CD4-positive, alpha-beta T cell (primary cell): ENCODE results near the gene MINPP1. TPM values are rescaled to one million over a fixed set of nuclear protein-coding genes. Genes with fewer than 3 reads are reported as not detected.

Experiments used
- ATAC-seq: fragments of 200-7000 bp; cut with Tn5 transposase; one replicate; pipeline ENCODE4 v1.10.0; 2022; ENCODE audit warnings: mild to moderate bottlenecking; ENCODE audit not compliant: poor library complexity
- CTCF ChIA-PET: fragments of 350-600 bp; sonication (Branson Sonifier 250); formaldehyde crosslinking; loops from one replicate; lab custom pipeline; 2021; ENCODE audit warnings: antibody characterized with exemption, inconsistent platforms; lab: Charles Lee
- POLR2A ChIA-PET: fragments of 350-600 bp; sonication (Branson Sonifier 250); formaldehyde crosslinking; loops from one replicate; lab custom pipeline; 2021; ENCODE audit warnings: antibody characterized with exemption, inconsistent platforms; lab: Charles Lee
- DNase-seq, 14 experiments: peaks; one replicate each; pipeline ENCODE4 v3.0.0-alpha.2; 2013 to 2020; ENCODE audit warnings: mixed read lengths in 2 of 14
- H3K27ac ChIP-seq, 2 donors: one replicate each; pipeline versions ENCODE4 v1.5.1 to v1.7.0; 2013; ENCODE audit warnings: low read length in 2 of 2, low read depth in 1 of 2, mild to moderate bottlenecking in 1 of 2
- H3K27me3 ChIP-seq, 2 experiments: 1 replicate in 1 of 2; 2 replicates in 1 of 2; pipeline versions ENCODE4 v1.6.1 to v1.7.0; 2013; ENCODE audit warnings: low read length in 2 of 2, control low read depth in 1 of 2, mild to moderate bottlenecking in 1 of 2, moderate library complexity in 1 of 2; ENCODE audit not compliant: insufficient read depth in 2 of 2, control insufficient read depth in 1 of 2
- H3K36me3 ChIP-seq: one replicate; pipeline ENCODE4 v1.6.1; 2013; ENCODE audit warnings: low read length, control low read depth; ENCODE audit not compliant: insufficient read depth
- H3K4me1 ChIP-seq: one replicate; pipeline ENCODE4 v1.6.1; 2013; ENCODE audit warnings: low read length, control low read depth; ENCODE audit not compliant: insufficient read depth
- H3K4me3 ChIP-seq: one replicate; pipeline ENCODE4 v1.5.1; 2013; ENCODE audit warnings: mild to moderate bottlenecking, low read length, moderate library complexity
- H3K9me3 ChIP-seq, 2 experiments: 1 replicate in 1 of 2; 2 replicates in 1 of 2; pipeline versions ENCODE4 v1.6.1 to v1.7.0; 2013; ENCODE audit warnings: low read length in 2 of 2, mild to moderate bottlenecking in 2 of 2, control low read depth in 1 of 2, moderate library complexity in 1 of 2; ENCODE audit not compliant: control insufficient read depth in 1 of 2, insufficient read depth in 1 of 2
- H3K27ac Mint-ChIP-seq: one replicate; pipeline ENCODE4 v1.8.0; 2020; ENCODE audit warnings: mixed read lengths
- H3K27me3 Mint-ChIP-seq: one replicate; pipeline ENCODE4 v1.8.0; 2021; ENCODE audit warnings: mixed read lengths
- H3K36me3 Mint-ChIP-seq: one replicate; pipeline ENCODE4 v1.8.0; 2021; ENCODE audit warnings: low read depth, mixed read lengths
- H3K4me1 Mint-ChIP-seq: one replicate; pipeline ENCODE4 v1.8.0; 2021; ENCODE audit warnings: low read depth, mixed read lengths
- H3K4me3 Mint-ChIP-seq: one replicate; pipeline ENCODE4 v1.8.0; 2020; ENCODE audit warnings: mild to moderate bottlenecking, mixed read lengths
- H3K9me3 Mint-ChIP-seq: one replicate; pipeline ENCODE4 v1.8.0; 2020; ENCODE audit warnings: mixed read lengths
- CTCF ChIP-seq: fragments of 200-600 bp; IDR thresholded peaks from one replicate; pipeline ENCODE4 v1.8.0; 2022; ENCODE audit warnings: antibody characterized with exemption, mild to moderate bottlenecking
- intact Hi-C, 2 experiments: fragments of 100-400 bp; cut with DNase I in 1 of 2; cut with micrococcal nuclease in 1 of 2; formaldehyde crosslinking; loops; one replicate each; pipeline versions ENCODE4 v1.15.1 to v1.9.0; 2023 to 2025; cut with DNase I, micrococcal nuclease
- total RNA-seq, 174 experiments: library from RNA in 2 of 174; stranded (reverse) in 2 of 174; gene quantifications; one replicate each; pipeline ENCODE4 v1.2.3 and lab custom pipeline; 2021 to 2026

The MINPP1 gene
- total RNA-seq, 2 experiments from 2014 or later, result 0.50 to 0.69 TPM

- Histone ChIP-seq H3K4me3 (no peak overlapping the region), H3K36me3 (peaks cover 18% of the 10 kb centered on the region), H3K4me1 (no peaks in the 10 kb centered on the region), H3K27ac (no peak overlapping the region), H3K9me3 (no peaks in the 10 kb centered on the region), H3K27me3 (no peaks in the 10 kb centered on the region)
- DNase-seq, result no peak
- Mint-ChIP-seq H3K27ac (no peak overlapping the region), H3K9me3 (no peaks in the 10 kb centered on the region), H3K4me1 (no peaks in the 10 kb centered on the region), H3K36me3 (peaks cover 79% of the 10 kb centered on the region), H3K27me3 (no peaks in the 10 kb centered on the region), H3K4me3 (no peak overlapping the region)
- CTCF ChIA-PET, result interaction anchor here (1.5 kb wide), 1 partner anchor 14 kb away, joined by 3 read pairs; no protein-coding TSS in a partner anchor
- TF ChIP-seq CTCF, result no peak
- intact Hi-C loops, result no loop called here
- ATAC-seq, result no peak
- POLR2A ChIA-PET, result interaction anchor here (1.6 kb wide), 1 partner anchor 14 kb away, joined by 5 read pairs; the partner anchor contains the start of gene MINPP1
Measured at GRCh38 chr10:87518937-87519336, 14.2 kb downstream of the MINPP1 start.

GRCh38 chr10:87519582-87519981 is 14.9 kb downstream of the MINPP1 start:
- H3K27me3 ChIP-seq, result no peaks in the 10 kb centered on the region
- intact Hi-C loops, result no loop called here
- ATAC-seq (no peak), DNase-seq (no peak)
- no peak overlapping the region for H3K4me3 ChIP-seq
- H3K36me3 ChIP-seq, result peaks cover 16% of the 10 kb centered on the region
- H3K9me3 Mint-ChIP-seq, result no peaks in the 10 kb centered on the region
- H3K27ac Mint-ChIP-seq, result no peak overlapping the region
- H3K36me3 Mint-ChIP-seq, result peaks cover 79% of the 10 kb centered on the region
- H3K4me1 Mint-ChIP-seq, result no peaks in the 10 kb centered on the region
- no peak overlapping the region for H3K27ac ChIP-seq
- ChIA-PET POLR2A (interaction anchor here (1.6 kb wide), 1 partner anchor 15 kb away, joined by 5 read pairs; the partner anchor contains the start of gene MINPP1), CTCF (interaction anchor here (1.3 to 1.5 kb wide), 2 partner anchors 13 to 16 kb away, joined by 3 read pairs; no protein-coding TSS in a partner anchor)
- no peak overlapping the region for H3K4me3 Mint-ChIP-seq
- TF ChIP-seq CTCF, result no peak
- no peaks in the 10 kb centered on the region for H3K9me3 ChIP-seq
- H3K4me1 ChIP-seq, result no peaks in the 10 kb centered on the region
- no peaks in the 10 kb centered on the region for H3K27me3 Mint-ChIP-seq

GRCh38 chr10:87523731-87524130 is 19.0 kb downstream of the MINPP1 start:
- H3K27ac Mint-ChIP-seq, result no peak overlapping the region
- H3K4me1 ChIP-seq, result no peaks in the 10 kb centered on the region
- peaks cover 5% of the 10 kb centered on the region for H3K4me1 Mint-ChIP-seq
- CTCF ChIA-PET, result interaction anchor here (1.1 kb wide), 1 partner anchor 10 kb away, joined by 3 read pairs; no protein-coding TSS in a partner anchor
- no peak overlapping the region for H3K4me3 Mint-ChIP-seq
- H3K27ac ChIP-seq, result no peak overlapping the region
- DNase-seq, result no peak
- ATAC-seq, result no peak
- no peak for TF ChIP-seq CTCF
- peaks cover 18% of the 10 kb centered on the region for H3K36me3 ChIP-seq
- no peaks in the 10 kb centered on the region for H3K27me3 ChIP-seq
- H3K9me3 Mint-ChIP-seq, result peaks cover 2% of the 10 kb centered on the region
- no peak overlapping the region for H3K4me3 ChIP-seq
- POLR2A ChIA-PET, result interaction anchor here (0.7 kb wide), 1 partner anchor 10 kb away, joined by 3 read pairs; no protein-coding TSS in a partner anchor
- peaks cover 89% of the 10 kb centered on the region for H3K36me3 Mint-ChIP-seq
- no peaks in the 10 kb centered on the region for H3K9me3 ChIP-seq
- intact Hi-C loops, result no loop called here
- H3K27me3 Mint-ChIP-seq, result no peaks in the 10 kb centered on the region
